ENCODE results near the gene STARD3.
A peak's percentile ranks its signal among the peaks of the same experiment; 100 is the strongest.

The STARD3 gene

GRCh38 chr17:39634384-39634871 is 2.5 kb upstream of the STARD3 start:
- peaks cover 0 to 20% of the 10 kb centered on the region in 2 donors for H3K27me3 ChIP-seq (ENCODE audit: control insufficient read depth in 1 of 2, insufficient read depth in 2 of 2, low read length in 2 of 2)
- peaks cover 38% of the 10 kb centered on the region for H3K4me1 ChIP-seq (ENCODE audit: insufficient read depth, low read length)
- H3K36me3 ChIP-seq (ENCODE audit: insufficient read depth, low read length): no peaks in the 10 kb centered on the region
- H3K27ac ChIP-seq (ENCODE audit: low read depth, low read length): no peak overlapping the region
- no peak overlapping the region for H3K4me3 ChIP-seq (ENCODE audit: low read depth in 1 of 2, low read length in 2 of 2)
- H3K9me3 ChIP-seq (ENCODE audit: low read length): no peaks in the 10 kb centered on the region
- H3K9ac ChIP-seq (ENCODE audit: low read length): no peak overlapping the region

- Histone ChIP-seq H3K9ac (ENCODE audit: low read length) (no peak overlapping the region), H3K9me3 (ENCODE audit: low read length) (no peaks in the 10 kb centered on the region), H3K36me3 (ENCODE audit: insufficient read depth, low read length) (no peaks in the 10 kb centered on the region), H3K4me3 (ENCODE audit: low read depth in 1 of 2, low read length in 2 of 2) (no peak overlapping the region), H3K4me1 (ENCODE audit: insufficient read depth, low read length) (peaks cover 44% of the 10 kb centered on the region), H3K27ac (ENCODE audit: low read depth, low read length) (peak overlapping the region; percentile 19), H3K27me3 (ENCODE audit: control insufficient read depth in 1 of 2, insufficient read depth in 2 of 2, low read length in 2 of 2) (peaks cover 0 to 11% of the 10 kb centered on the region in 2 donors)
Observed at GRCh38 chr17:39635614-39636176, 1.2 kb upstream of the STARD3 start.

- Histone ChIP-seq H3K9me3 (ENCODE audit: low read length) (no peaks in the 10 kb centered on the region), H3K9ac (ENCODE audit: low read length) (peak overlapping the region; percentile 89), H3K4me1 (ENCODE audit: insufficient read depth, low read length) (peaks cover 44% of the 10 kb centered on the region), H3K27me3 (ENCODE audit: control insufficient read depth in 1 of 2, insufficient read depth in 2 of 2, low read length in 2 of 2) (peaks cover 0 to 5% of the 10 kb centered on the region in 2 donors), H3K36me3 (ENCODE audit: insufficient read depth, low read length) (no peaks in the 10 kb centered on the region), H3K4me3 (ENCODE audit: low read depth in 1 of 2, low read length in 2 of 2) (peak overlapping the region; percentile 83 to 93), H3K27ac (ENCODE audit: low read depth, low read length) (peak overlapping the region; percentile 89)
Observed at GRCh38 chr17:39636587-39636926, 387 bp upstream of the STARD3 start.

GRCh38 chr17:39638317-39638716 is 1.4 kb downstream of the STARD3 start:
- Histone ChIP-seq H3K9ac (ENCODE audit: low read length) (no peak overlapping the region), H3K36me3 (ENCODE audit: insufficient read depth, low read length) (no peaks in the 10 kb centered on the region), H3K4me1 (ENCODE audit: insufficient read depth, low read length) (peaks cover 44% of the 10 kb centered on the region), H3K27ac (ENCODE audit: low read depth, low read length) (no peak overlapping the region), H3K4me3 (ENCODE audit: low read depth in 1 of 2, low read length in 2 of 2) (peak overlapping the region; percentile 83 to 93), H3K27me3 (ENCODE audit: control insufficient read depth in 1 of 2, insufficient read depth in 2 of 2, low read length in 2 of 2) (no peaks in the 10 kb centered on the region), H3K9me3 (ENCODE audit: low read length) (no peaks in the 10 kb centered on the region)

GRCh38 chr17:39639043-39639442 is 2.1 kb downstream of the STARD3 start:
- Histone ChIP-seq H3K4me3 (ENCODE audit: low read depth in 1 of 2, low read length in 2 of 2) (no peak overlapping the region), H3K9me3 (ENCODE audit: low read length) (no peaks in the 10 kb centered on the region), H3K4me1 (ENCODE audit: insufficient read depth, low read length) (peaks cover 42% of the 10 kb centered on the region), H3K9ac (ENCODE audit: low read length) (no peak overlapping the region), H3K27ac (ENCODE audit: low read depth, low read length) (no peak overlapping the region), H3K27me3 (ENCODE audit: control insufficient read depth in 1 of 2, insufficient read depth in 2 of 2, low read length in 2 of 2) (no peaks in the 10 kb centered on the region), H3K36me3 (ENCODE audit: insufficient read depth, low read length) (no peaks in the 10 kb centered on the region)

- Histone ChIP-seq H3K4me1 (ENCODE audit: insufficient read depth, low read length) (peaks cover 35% of the 10 kb centered on the region), H3K36me3 (ENCODE audit: insufficient read depth, low read length) (no peaks in the 10 kb centered on the region), H3K9me3 (ENCODE audit: low read length) (no peaks in the 10 kb centered on the region), H3K9ac (ENCODE audit: low read length) (no peak overlapping the region), H3K27me3 (ENCODE audit: control insufficient read depth in 1 of 2, insufficient read depth in 2 of 2, low read length in 2 of 2) (no peaks in the 10 kb centered on the region), H3K27ac (ENCODE audit: low read depth, low read length) (no peak overlapping the region), H3K4me3 (ENCODE audit: low read depth in 1 of 2, low read length in 2 of 2) (no peak overlapping the region)
Observed at GRCh38 chr17:39639566-39640458, 2.9 kb downstream of the STARD3 start.

GRCh38 chr17:39640591-39641031 is 3.7 kb downstream of the STARD3 start:
- no peak overlapping the region for H3K9ac ChIP-seq (ENCODE audit: low read length)
- H3K4me1 ChIP-seq (ENCODE audit: insufficient read depth, low read length): peaks cover 34% of the 10 kb centered on the region

GRCh38 chr17:39641097-39641496 is 4.2 kb downstream of the STARD3 start:
- H3K36me3 ChIP-seq (ENCODE audit: insufficient read depth, low read length): no peaks in the 10 kb centered on the region
- no peak overlapping the region for H3K9ac ChIP-seq (ENCODE audit: low read length)
- no peak overlapping the region for H3K4me3 ChIP-seq (ENCODE audit: low read depth in 1 of 2, low read length in 2 of 2)
- H3K27me3 ChIP-seq (ENCODE audit: control insufficient read depth in 1 of 2, insufficient read depth in 2 of 2, low read length in 2 of 2): no peaks in the 10 kb centered on the region
- H3K27ac ChIP-seq (ENCODE audit: low read depth, low read length): no peak overlapping the region
- no peaks in the 10 kb centered on the region for H3K9me3 ChIP-seq (ENCODE audit: low read length)
- H3K4me1 ChIP-seq (ENCODE audit: insufficient read depth, low read length): peaks cover 31% of the 10 kb centered on the region

More at GRCh38 chr17:39640591-39641031, 3.7 kb downstream of the STARD3 start:
- H3K9me3 ChIP-seq (ENCODE audit: low read length): no peaks in the 10 kb centered on the region
- no peak overlapping the region for H3K4me3 ChIP-seq (ENCODE audit: low read depth in 1 of 2, low read length in 2 of 2)
- H3K27ac ChIP-seq (ENCODE audit: low read depth, low read length): no peak overlapping the region
- no peaks in the 10 kb centered on the region for H3K36me3 ChIP-seq (ENCODE audit: insufficient read depth, low read length)
- no peaks in the 10 kb centered on the region for H3K27me3 ChIP-seq (ENCODE audit: control insufficient read depth in 1 of 2, insufficient read depth in 2 of 2, low read length in 2 of 2)

GRCh38 chr17:39641883-39642282 is 4.9 kb downstream of the STARD3 start:
- no peaks in the 10 kb centered on the region for H3K9me3 ChIP-seq (ENCODE audit: low read length)
- no peaks in the 10 kb centered on the region for H3K36me3 ChIP-seq (ENCODE audit: insufficient read depth, low read length)
- no peak overlapping the region for H3K27ac ChIP-seq (ENCODE audit: low read depth, low read length)
- H3K4me1 ChIP-seq (ENCODE audit: insufficient read depth, low read length): peaks cover 24% of the 10 kb centered on the region
- no peak overlapping the region for H3K4me3 ChIP-seq (ENCODE audit: low read depth in 1 of 2, low read length in 2 of 2)
- no peaks in the 10 kb centered on the region for H3K27me3 ChIP-seq (ENCODE audit: control insufficient read depth in 1 of 2, insufficient read depth in 2 of 2, low read length in 2 of 2)
- no peak overlapping the region for H3K9ac ChIP-seq (ENCODE audit: low read length)

- H3K4me3 ChIP-seq (ENCODE audit: low read depth in 1 of 2, low read length in 2 of 2): no peak overlapping the region
- H3K27ac ChIP-seq (ENCODE audit: low read depth, low read length): no peak overlapping the region
- H3K9me3 ChIP-seq (ENCODE audit: low read length): no peaks in the 10 kb centered on the region
- H3K27me3 ChIP-seq (ENCODE audit: control insufficient read depth in 1 of 2, insufficient read depth in 2 of 2, low read length in 2 of 2): no peaks in the 10 kb centered on the region
- H3K9ac ChIP-seq (ENCODE audit: low read length): no peak overlapping the region
- peaks cover 24% of the 10 kb centered on the region for H3K4me1 ChIP-seq (ENCODE audit: insufficient read depth, low read length)
- no peaks in the 10 kb centered on the region for H3K36me3 ChIP-seq (ENCODE audit: insufficient read depth, low read length)
Observed at GRCh38 chr17:39642291-39643074, 5.5 kb downstream of the STARD3 start.

- H3K4me1 ChIP-seq (ENCODE audit: insufficient read depth, low read length): peaks cover 16% of the 10 kb centered on the region
- H3K9ac ChIP-seq (ENCODE audit: low read length): no peak overlapping the region
- no peaks in the 10 kb centered on the region for H3K9me3 ChIP-seq (ENCODE audit: low read length)
- no peak overlapping the region for H3K4me3 ChIP-seq (ENCODE audit: low read depth in 1 of 2, low read length in 2 of 2)
- no peaks in the 10 kb centered on the region for H3K36me3 ChIP-seq (ENCODE audit: insufficient read depth, low read length)
- H3K27me3 ChIP-seq (ENCODE audit: control insufficient read depth in 1 of 2, insufficient read depth in 2 of 2, low read length in 2 of 2): no peaks in the 10 kb centered on the region
- H3K27ac ChIP-seq (ENCODE audit: low read depth, low read length): no peak overlapping the region
Observed at GRCh38 chr17:39643271-39643670, 6.3 kb downstream of the STARD3 start.
